ENCODE measurements around the gene DCC.
"Not testable (repeated sequence)": the region's sequence is repeated elsewhere in the genome, so short reads cannot be mapped to it uniquely, and the experiment has no call there.

The DCC gene

DNA sequence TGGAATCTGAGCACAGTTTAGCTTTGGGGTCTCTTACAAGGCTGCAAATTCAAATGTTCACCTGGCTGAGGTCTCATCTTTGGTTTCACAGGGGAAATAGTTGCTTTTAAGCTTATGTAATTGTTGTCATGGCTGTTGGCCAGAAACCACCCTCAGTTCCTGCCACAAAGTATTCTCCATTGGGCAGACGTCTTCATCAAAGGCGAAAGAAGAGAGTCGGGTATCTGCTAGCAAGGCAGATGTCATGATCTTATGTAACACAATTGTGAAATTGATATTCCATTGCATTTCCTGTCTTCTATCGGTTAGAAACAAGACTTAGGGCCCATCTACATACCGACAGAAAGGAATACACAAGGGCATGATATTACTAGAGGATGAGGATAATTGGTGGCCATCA lies 1068.3 kb downstream of the DCC start:
- no peak for DNase-seq (ENCODE audit: low read depth)

- no peak for DNase-seq (ENCODE audit: low read depth)
Measured at GRCh38 chr18:53411511-53411910, 1071.5 kb downstream of the DCC start.

GRCh38 chr18:53417003-53417402 lies 1077.0 kb downstream of the DCC start:
- no peak for DNase-seq (ENCODE audit: low read depth)

GRCh38 chr18:53421869-53422268 lies 1081.9 kb downstream of the DCC start:
- DNase-seq (ENCODE audit: low read depth), result no peak

DNA sequence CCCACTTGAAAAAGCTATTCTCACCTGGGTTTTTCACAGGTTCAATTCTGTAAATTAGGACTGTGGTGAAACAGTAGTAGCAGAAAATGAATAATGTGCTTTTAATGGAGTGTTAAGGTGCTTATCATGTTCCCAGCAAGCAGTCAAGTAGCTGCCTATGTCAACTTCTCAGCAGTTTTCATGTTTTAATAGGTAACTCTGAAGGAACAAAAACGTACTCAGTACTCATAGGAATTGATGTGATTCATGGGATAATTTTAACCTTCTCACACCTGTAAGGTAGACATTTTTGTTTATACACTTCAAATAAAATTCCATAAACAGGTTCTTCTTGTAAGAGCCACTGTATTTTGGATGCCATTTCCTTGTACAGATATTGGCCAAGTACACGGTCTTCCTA lies 1082.9 kb downstream of the DCC start:
- DNase-seq (ENCODE audit: low read depth), result no peak

- no peak for DNase-seq (ENCODE audit: low read depth)
Measured at GRCh38 chr18:53426666-53427184, 1086.7 kb downstream of the DCC start.

GRCh38 chr18:53441761-53442414 lies 1101.9 kb downstream of the DCC start:
- DNase-seq (ENCODE audit: low read depth), result no peak

DNA sequence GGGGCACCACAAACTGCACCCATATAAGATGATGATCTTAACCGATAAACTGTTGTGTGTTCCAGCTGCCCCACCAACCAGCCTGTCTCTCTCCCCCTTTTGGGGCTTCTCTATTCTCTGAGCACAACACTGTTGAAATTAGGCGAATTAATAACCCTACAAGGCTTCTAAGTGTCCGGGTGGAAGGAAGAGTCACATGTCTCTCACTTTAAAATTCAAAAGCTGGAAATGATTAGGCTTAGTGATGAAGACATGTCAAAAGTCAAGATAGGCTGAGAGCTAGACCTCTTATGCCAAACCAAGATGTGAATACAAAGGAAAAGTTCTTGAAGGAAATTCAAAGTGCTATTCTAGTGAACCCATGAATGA lies 1102.4 kb downstream of the DCC start:
- DNase-seq (ENCODE audit: low read depth), result no peak

- no peak for DNase-seq (ENCODE audit: low read depth)
Measured at GRCh38 chr18:53443336-53443735, 1103.3 kb downstream of the DCC start.

DNA sequence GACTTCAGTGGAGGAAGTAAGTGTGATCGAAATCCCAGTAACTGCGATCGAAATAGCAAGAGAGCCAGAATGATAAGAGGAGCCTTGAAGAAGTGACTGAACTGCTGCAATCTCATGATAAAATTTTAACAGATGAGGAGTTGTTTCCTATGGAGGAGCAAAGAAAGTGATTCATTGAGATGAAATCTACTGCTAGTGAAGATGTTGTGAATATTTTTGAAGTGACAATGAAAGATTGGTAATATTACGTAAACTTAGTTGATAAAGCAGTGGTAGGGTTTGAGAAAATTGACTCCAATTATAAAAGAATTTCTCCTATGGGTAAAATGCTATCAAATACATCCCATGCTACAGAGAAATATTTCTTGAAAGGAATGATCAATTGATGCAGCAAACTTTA lies 1103.8 kb downstream of the DCC start:
- DNase-seq (ENCODE audit: low read depth), result no peak

- no peak for DNase-seq (ENCODE audit: low read depth)
Measured at GRCh38 chr18:53451902-53452301, 1111.9 kb downstream of the DCC start.

- DNase-seq (ENCODE audit: low read depth), result no peak
Measured at GRCh38 chr18:53457068-53457467, 1117.1 kb downstream of the DCC start.

DNA sequence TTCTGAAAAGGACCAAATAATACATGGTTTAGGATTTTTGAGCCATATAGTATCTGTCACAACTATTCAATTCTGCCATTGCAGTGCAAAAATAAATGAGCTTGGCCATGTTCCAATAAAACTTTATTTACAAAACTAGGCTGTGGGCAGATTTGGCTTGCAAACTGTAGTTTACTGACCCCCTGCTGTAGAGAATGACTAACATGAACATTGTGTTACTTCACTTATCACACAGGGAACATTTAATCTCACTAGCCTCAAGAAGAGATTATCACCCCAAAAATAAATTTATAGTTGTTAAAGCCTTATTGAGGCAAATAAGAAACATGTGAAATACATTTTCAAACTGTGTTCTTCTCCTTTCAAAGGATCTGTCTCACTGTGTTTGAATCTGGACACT lies 1118.3 kb downstream of the DCC start:
- DNase-seq (ENCODE audit: low read depth), result no peak

DNA sequence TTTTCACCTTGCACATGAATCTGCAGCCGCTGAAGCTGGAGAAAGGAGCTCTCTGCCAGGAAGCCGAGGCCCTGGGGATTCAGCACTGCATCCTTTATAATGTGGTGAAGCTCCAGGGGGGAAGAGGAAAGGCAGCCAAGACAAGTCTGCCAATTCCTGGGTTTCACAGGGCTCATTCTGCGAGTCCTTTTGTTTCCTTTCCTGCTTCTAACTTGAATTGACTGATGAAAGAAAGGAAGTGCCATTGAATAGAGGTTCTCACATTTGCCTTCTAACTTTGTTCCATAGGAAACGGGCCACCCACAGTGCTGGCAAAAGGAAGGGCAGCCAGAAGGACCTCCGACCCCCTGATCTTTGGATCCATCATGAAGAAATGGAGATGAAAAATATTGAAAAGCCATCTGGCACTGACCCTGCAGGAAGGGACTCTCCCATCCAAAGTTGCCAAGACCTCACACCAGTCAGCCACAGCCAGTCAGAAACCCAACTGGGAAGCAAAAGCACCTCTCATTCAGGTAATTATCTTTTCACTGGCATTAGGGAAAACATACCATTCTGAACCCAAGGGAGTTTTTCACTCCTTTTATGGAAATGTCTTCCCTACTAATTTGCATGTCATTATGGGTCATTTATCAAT lies 1119.1 kb downstream of the DCC start:
- no peak for DNase-seq (ENCODE audit: low read depth)

GRCh38 chr18:53467756-53468155 lies 1127.8 kb downstream of the DCC start:
- DNase-seq (ENCODE audit: low read depth), result no peak

DNA sequence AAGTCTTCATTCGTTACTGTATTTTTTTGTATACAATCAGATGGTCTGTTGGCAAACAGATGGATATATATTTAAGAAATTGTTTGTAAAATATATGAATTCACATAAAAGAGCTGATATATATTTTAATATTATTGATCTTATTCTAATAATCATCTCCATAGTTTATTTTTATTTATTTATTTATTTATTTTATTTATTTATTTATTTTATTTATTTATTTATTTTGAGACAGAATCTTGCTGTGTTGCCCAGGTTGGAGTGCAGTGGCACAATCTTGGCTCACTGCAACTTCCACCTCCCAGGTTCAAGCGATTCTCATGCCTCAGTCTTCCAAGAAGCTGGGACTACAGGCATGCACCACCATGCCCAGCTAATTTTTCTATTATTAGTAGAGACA lies 1128.2 kb downstream of the DCC start:
- DNase-seq (ENCODE audit: low read depth), result not testable (repeated sequence)

- no peak for DNase-seq (ENCODE audit: low read depth)
Measured at GRCh38 chr18:53472546-53472945, 1132.5 kb downstream of the DCC start.

GRCh38 chr18:53478155-53478554 lies 1138.2 kb downstream of the DCC start:
- no peak for DNase-seq (ENCODE audit: low read depth)

DNA sequence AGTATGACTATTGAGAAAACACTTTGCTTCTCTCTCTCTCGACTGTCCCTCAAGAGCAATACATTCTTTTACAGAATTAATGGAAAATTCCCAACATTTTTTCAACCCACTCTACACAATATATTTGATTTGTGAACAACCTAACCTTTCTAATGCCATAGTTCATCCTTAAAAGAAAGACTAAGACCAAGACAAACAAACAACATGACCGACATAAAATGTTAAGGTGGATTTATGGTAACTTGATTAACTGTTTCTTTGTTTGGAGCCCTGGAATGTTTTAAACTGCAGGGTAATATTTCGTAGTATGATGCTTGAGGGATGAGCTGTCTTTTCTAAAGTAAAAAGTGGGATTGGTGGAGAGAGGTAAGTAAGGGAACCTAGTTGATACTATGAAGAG lies 1146.3 kb downstream of the DCC start:
- DNase-seq (ENCODE audit: low read depth), result no peak

- no peak for DNase-seq (ENCODE audit: low read depth)
Measured at GRCh38 chr18:53489266-53489665, 1149.3 kb downstream of the DCC start.

DNA sequence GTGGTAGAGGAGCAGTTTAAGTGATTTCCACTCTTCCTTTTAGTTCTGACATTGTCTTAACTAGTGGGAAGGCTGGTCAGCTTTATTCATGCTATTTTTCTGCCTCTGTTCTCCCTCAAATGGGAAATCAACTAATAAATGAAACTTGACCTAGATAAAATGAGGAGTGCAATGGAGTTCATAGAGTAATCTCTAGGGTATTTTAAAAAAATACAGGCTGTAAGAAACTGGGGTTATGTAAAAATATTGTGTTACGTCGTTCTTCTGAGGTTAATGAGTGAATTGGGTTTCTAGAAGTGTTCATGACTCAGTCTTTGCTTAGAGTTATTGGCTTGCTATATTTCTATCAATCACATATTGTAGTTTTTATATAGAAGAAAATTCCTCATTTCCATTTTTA lies 1150.0 kb downstream of the DCC start:
- no peak for DNase-seq (ENCODE audit: low read depth)

- no peak for DNase-seq (ENCODE audit: low read depth)
Measured at GRCh38 chr18:53496028-53496427, 1156.0 kb downstream of the DCC start.

DNA sequence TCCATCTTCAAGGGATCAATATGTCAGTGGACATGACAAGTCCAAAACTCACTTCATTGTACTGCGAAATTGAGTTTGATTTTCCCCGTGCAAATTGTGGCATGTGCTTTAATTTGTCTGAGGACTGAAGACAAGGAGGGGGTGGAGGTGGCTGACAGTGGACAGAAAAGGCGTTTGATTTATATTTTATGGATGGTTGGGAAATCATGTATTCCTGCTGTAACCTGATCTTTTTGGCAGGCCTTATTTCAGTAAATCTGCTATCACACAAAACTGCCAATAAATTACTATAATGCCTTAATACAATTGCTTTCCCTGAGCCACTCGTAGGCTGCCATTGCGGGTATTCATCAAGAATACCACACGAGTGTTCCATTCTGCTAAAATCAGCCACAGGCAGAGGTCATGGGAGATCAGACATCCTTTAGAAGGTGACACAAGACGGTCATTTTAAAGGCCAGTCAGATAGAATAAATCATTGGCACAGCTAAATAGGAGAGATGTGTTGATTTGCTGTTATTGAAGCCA lies 1164.0 kb downstream of the DCC start:
- DNase-seq (ENCODE audit: low read depth), result no peak

DNA sequence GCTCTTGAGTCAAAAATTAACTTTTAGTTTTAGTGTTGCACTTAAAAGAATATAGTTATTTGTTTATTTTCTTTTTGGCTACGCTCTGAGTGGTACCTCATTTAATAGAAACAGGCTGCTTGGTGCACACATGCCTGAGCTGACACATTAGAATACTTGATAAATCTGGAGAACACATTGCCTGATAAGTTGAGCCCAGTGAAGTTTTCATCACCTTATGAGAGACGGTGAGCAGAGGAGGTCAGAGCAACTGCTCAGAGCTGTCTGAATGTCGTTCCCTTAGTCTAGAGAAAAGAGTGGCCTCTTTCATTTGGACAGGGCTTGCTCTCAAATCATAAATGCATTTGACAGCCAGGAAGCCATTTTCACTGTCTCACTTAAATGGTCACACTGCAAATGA lies 1168.5 kb downstream of the DCC start:
- DNase-seq (ENCODE audit: low read depth), result no peak

All from activated T-cell treated with anti-CD3 and anti-CD28 coated beads for 1 hour (primary cell).